ENCODE data around the gene BTBD8. TPM values are rescaled to one million over a fixed set of nuclear protein-coding genes. Genes with fewer than 3 reads are reported as not detected.

Gene BTBD8
- total RNA-seq, 2 donors from 2014 or later: 6.3 to 15.7 TPM

GRCh38 chr1:92038695-92039346 lies 41.3 kb upstream of the BTBD8 start:
- Histone ChIP-seq H3K27ac (no peak overlapping the region), H3K27me3 (replicated peaks; ENCODE audit: insufficient read depth) (no peaks in the 10 kb centered on the region), H3K36me3 (no peaks in the 10 kb centered on the region), H3K9me3 (no peaks in the 10 kb centered on the region), H3K4me1 (replicated peaks) (no peaks in the 10 kb centered on the region), H3K4me3 (no peak overlapping the region)
- WGBS: 92% methylated on average over 2 of the region's 2 CpGs
- intact Hi-C loops (cut with DNase I): no loop called here
- DNase-seq (ENCODE audit: low spot score): no peak
- TF ChIP-seq CTCF (IDR thresholded peaks at IDR 0.05) (no peak), POLR2A (IDR thresholded peaks at IDR 0.05) (no peak), POLR2AphosphoS5 (IDR thresholded peaks at IDR 0.05) (no peak)

DNA sequence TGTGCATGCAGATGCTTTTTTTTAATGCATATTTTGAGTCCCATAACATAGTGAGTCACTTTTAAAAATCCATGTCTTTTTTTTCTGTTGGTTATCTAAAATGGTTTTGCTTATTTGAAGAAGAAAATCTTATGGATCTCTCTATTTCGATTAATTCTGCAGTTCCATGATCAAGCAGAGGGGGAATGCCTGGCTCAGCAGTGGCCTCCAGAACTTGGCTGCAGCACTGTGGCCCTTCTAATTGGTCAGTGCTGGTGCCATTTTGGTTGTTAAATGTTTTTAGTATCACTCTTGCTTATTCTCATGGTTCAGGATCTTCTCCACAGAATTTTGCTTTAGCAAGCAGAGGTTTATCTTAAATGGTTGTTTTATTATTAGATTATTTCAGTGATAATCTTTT lies 39.2 kb upstream of the BTBD8 start:
- Histone ChIP-seq H3K27me3 (replicated peaks; ENCODE audit: insufficient read depth) (no peaks in the 10 kb centered on the region), H3K9me3 (no peaks in the 10 kb centered on the region), H3K4me3 (no peak overlapping the region), H3K4me1 (replicated peaks) (no peaks in the 10 kb centered on the region), H3K36me3 (no peaks in the 10 kb centered on the region), H3K27ac (no peak overlapping the region)
- intact Hi-C loops (cut with DNase I): no loop called here
- WGBS: 79% methylated on average over 1 of the region's 1 CpG
- DNase-seq (ENCODE audit: low spot score): no peak
- TF ChIP-seq CTCF (IDR thresholded peaks at IDR 0.05) (no peak), POLR2AphosphoS5 (IDR thresholded peaks at IDR 0.05) (no peak), POLR2A (IDR thresholded peaks at IDR 0.05) (no peak)

- Histone ChIP-seq H3K9me3 (no peaks in the 10 kb centered on the region), H3K27ac (no peak overlapping the region), H3K36me3 (no peaks in the 10 kb centered on the region), H3K4me3 (no peak overlapping the region), H3K4me1 (replicated peaks) (no peaks in the 10 kb centered on the region), H3K27me3 (replicated peaks; ENCODE audit: insufficient read depth) (no peaks in the 10 kb centered on the region)
- no peak for TF ChIP-seq POLR2A (IDR thresholded peaks at IDR 0.05)
- TF ChIP-seq CTCF (IDR thresholded peaks at IDR 0.05): no peak
- no peak for DNase-seq (ENCODE audit: low spot score)
- intact Hi-C loops (cut with DNase I): no loop called here
- WGBS: 56% methylated on average over 5 of the region's 5 CpGs
Observed at GRCh38 chr1:92043621-92044020, 36.5 kb upstream of the BTBD8 start.

DNA sequence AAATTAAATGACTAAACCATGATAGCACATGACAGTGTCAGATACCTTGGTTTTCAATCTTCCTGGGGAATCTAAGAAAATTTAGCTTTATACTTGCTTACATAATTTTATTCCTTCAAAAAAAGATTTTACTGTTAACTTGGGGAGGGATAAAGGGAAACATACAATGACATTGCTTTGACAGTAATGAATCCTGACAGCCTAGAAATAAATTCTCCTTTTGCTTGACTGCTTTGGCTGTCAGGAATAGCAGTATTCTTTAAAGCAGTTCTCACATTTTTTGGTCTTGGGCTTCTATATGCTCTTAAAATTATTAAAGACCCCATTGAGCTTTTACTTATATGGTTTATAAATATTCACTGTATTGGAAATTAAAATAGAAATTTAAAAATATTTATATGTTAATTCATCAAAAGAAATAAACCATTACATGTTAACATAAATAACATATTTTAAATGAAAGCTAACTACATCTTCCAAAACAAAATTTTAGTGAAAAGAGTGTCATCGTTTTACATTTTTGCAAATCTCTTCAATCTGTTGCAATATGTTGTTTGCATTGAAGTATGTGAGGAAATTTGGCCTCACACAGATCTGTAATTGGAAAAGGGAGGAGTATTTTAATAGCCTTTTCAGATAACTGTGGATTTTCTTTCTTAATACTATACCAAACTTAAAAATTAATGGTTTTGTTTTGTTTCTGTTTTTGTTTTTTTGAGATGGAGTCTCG lies 34.2 kb upstream of the BTBD8 start:
- no peaks in the 10 kb centered on the region for H3K9me3 ChIP-seq
- DNase-seq (ENCODE audit: low spot score): no peak
- TF ChIP-seq POLR2AphosphoS5 (IDR thresholded peaks at IDR 0.05) (no peak), POLR2A (IDR thresholded peaks at IDR 0.05) (no peak), CTCF (IDR thresholded peaks at IDR 0.05) (no peak)
- H3K4me1 ChIP-seq (replicated peaks): no peaks in the 10 kb centered on the region
- no peaks in the 10 kb centered on the region for H3K27me3 ChIP-seq (replicated peaks; ENCODE audit: insufficient read depth)
- no peak overlapping the region for H3K4me3 ChIP-seq
- intact Hi-C loops (cut with DNase I): no loop called here
- H3K36me3 ChIP-seq: no peaks in the 10 kb centered on the region
- no peak overlapping the region for H3K27ac ChIP-seq
- 92% methylated on average over 2 of the region's 2 CpGs for WGBS

- intact Hi-C loops (cut with DNase I): no loop called here
- H3K4me1 ChIP-seq (replicated peaks): no peaks in the 10 kb centered on the region
- TF ChIP-seq CTCF (IDR thresholded peaks at IDR 0.05) (no peak), POLR2A (IDR thresholded peaks at IDR 0.05) (no peak), POLR2AphosphoS5 (IDR thresholded peaks at IDR 0.05) (no peak)
- no peak for DNase-seq (ENCODE audit: low spot score)
- no peaks in the 10 kb centered on the region for H3K36me3 ChIP-seq
- H3K27ac ChIP-seq: no peak overlapping the region
- no peak overlapping the region for H3K4me3 ChIP-seq
- no peaks in the 10 kb centered on the region for H3K9me3 ChIP-seq
- H3K27me3 ChIP-seq (replicated peaks; ENCODE audit: insufficient read depth): no peaks in the 10 kb centered on the region
Observed at GRCh38 chr1:92051948-92052347, 28.2 kb upstream of the BTBD8 start.

Measured in prostate gland (tissue), 2 donors.